ENCODE data around the gene PRUNE2. TPM values are rescaled to one million over a fixed set of nuclear protein-coding genes. Genes with fewer than 3 reads are reported as not detected.

The PRUNE2 gene
- 21.5 and 68.1 TPM in 2 replicates for total RNA-seq

GRCh38 chr9:76905791-76906646 lies at the start of gene PRUNE2:
PRUNE2 (minus strand) TSS chr9:76906114; CDS start chr9:76905963, 151 bp downstream.

GRCh38 chr9:76764138-76764537 lies 141.8 kb downstream of the PRUNE2 start, which contains the start of gene PCA3:
PCA3 (plus strand) TSS chr9:76764438.

Other genes with a start within 250 kb of the PRUNE2 start
- gene PCA3, start 141.7 kb downstream of the PRUNE2 start, total RNA-seq = under 0.01 TPM in 2 replicates
- gene FOXB2, start 113.5 kb upstream of the PRUNE2 start, total RNA-seq = not detected in 2 replicates